HG02642 (cell line): ENCODE data around the gene CNNM1.

ENCODE experiments used
- ATAC-seq: cut with Tn5 transposase; IDR thresholded peaks from one replicate; pipeline ENCODE4 v1.9.1; 2021; ENCODE audit warnings: mild to moderate bottlenecking; ENCODE audit not compliant: unreplicated experiment, poor library complexity

Gene CNNM1

GRCh38 chr10:99435986-99436638 is 107.0 kb downstream of the CNNM1 start:
- peak; percentile 46 for ATAC-seq

- no peak for ATAC-seq
These were observed 109.7 kb downstream of the CNNM1 start for GRCh38 chr10:99438890-99439289.

GRCh38 chr10:99442394-99442793 is 113.2 kb downstream of the CNNM1 start:
- ATAC-seq, result no peak

GRCh38 chr10:99443500-99443899 is 114.3 kb downstream of the CNNM1 start:
- ATAC-seq, result no peak
